Body of pancreas (tissue), 4 donors: ENCODE measurements around the gene MGMT.

ENCODE experiments used
- POLR2A ChIP-seq, 3 donors: fragments of 450-650 bp; IDR thresholded peaks; one replicate each; pipeline ENCODE4 v1.6.1; 2016; ENCODE audit warnings: antibody characterized with exemption in 3 of 3, mild to moderate bottlenecking in 2 of 3
- TF ChIP-seq, protein P1 (sequence below), 7 experiments: fragments of 450-650 bp in 4 of 7; fragments of 200-600 bp in 3 of 7; sonication (generic) in 3 of 7; IDR thresholded peaks; one replicate each; pipeline ENCODE4 v1.5.1; 2016 to 2019; ENCODE audit warnings: antibody characterized with exemption in 7 of 7

- TF ChIP-seq POLR2A (IDR thresholded peaks at IDR 0.05): no peak
- TF ChIP-seq, protein P1, sequence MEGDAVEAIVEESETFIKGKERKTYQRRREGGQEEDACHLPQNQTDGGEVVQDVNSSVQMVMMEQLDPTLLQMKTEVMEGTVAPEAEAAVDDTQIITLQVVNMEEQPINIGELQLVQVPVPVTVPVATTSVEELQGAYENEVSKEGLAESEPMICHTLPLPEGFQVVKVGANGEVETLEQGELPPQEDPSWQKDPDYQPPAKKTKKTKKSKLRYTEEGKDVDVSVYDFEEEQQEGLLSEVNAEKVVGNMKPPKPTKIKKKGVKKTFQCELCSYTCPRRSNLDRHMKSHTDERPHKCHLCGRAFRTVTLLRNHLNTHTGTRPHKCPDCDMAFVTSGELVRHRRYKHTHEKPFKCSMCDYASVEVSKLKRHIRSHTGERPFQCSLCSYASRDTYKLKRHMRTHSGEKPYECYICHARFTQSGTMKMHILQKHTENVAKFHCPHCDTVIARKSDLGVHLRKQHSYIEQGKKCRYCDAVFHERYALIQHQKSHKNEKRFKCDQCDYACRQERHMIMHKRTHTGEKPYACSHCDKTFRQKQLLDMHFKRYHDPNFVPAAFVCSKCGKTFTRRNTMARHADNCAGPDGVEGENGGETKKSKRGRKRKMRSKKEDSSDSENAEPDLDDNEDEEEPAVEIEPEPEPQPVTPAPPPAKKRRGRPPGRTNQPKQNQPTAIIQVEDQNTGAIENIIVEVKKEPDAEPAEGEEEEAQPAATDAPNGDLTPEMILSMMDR (IDR thresholded peaks at IDR 0.05): no peak
These were observed 164.0 kb downstream of the MGMT start for GRCh38 chr10:129631006-129631405.
